ENCODE data around the gene FOSB.
"Not testable (repeated sequence)": the region's sequence is repeated elsewhere in the genome, so short reads cannot be mapped to it uniquely, and the experiment has no call there.

Gene FOSB

GRCh38 chr19:45467456-45468158 lies at the start of gene FOSB:
TSS of gene FOSB (plus strand) at chr19:45467996. CDS start at chr19:45468587, 591 bp downstream.
- peak; percentile 97 for DNase-seq (ENCODE audit: low spot score)

GRCh38 chr19:45418802-45419201 lies 49.0 kb upstream of the FOSB start:
- DNase-seq (ENCODE audit: low spot score) = no peak

GRCh38 chr19:45419396-45419795 lies 48.4 kb upstream of the FOSB start:
- DNase-seq (ENCODE audit: low spot score) = peak; percentile 93

- DNase-seq (ENCODE audit: low spot score) = no peak
Measured at GRCh38 chr19:45419895-45420294, 47.9 kb upstream of the FOSB start.

GRCh38 chr19:45420356-45420755 lies 47.4 kb upstream of the FOSB start:
- no peak for DNase-seq (ENCODE audit: low spot score)

GRCh38 chr19:45420871-45421270 lies 46.9 kb upstream of the FOSB start:
- DNase-seq (ENCODE audit: low spot score) = no peak

- DNase-seq (ENCODE audit: low spot score) = no peak
Measured at GRCh38 chr19:45421947-45422498, 45.8 kb upstream of the FOSB start.

- DNase-seq (ENCODE audit: low spot score) = no peak
Measured at GRCh38 chr19:45423033-45423588, 44.7 kb upstream of the FOSB start.

- DNase-seq (ENCODE audit: low spot score) = peak; percentile 92
Measured at GRCh38 chr19:45423589-45424190, 44.1 kb upstream of the FOSB start, which contains the start of gene ERCC1. TSS of gene ERCC1 (minus strand) at chr19:45423917. CDS start at chr19:45423374, 543 bp downstream.

- no peak for DNase-seq (ENCODE audit: low spot score)
Measured at GRCh38 chr19:45424191-45425058, 43.4 kb upstream of the FOSB start.

- no peak for DNase-seq (ENCODE audit: low spot score)
Measured at GRCh38 chr19:45428384-45429231, 39.2 kb upstream of the FOSB start.

GRCh38 chr19:45429896-45430295 lies 37.9 kb upstream of the FOSB start:
- DNase-seq (ENCODE audit: low spot score) = not testable (repeated sequence)

- peak; percentile 57 for DNase-seq (ENCODE audit: low spot score)
Measured at GRCh38 chr19:45431008-45431407, 36.8 kb upstream of the FOSB start.

GRCh38 chr19:45432543-45432942 lies 35.3 kb upstream of the FOSB start:
- not testable (repeated sequence) for DNase-seq (ENCODE audit: low spot score)

GRCh38 chr19:45437328-45437727 lies 30.5 kb upstream of the FOSB start:
- no peak for DNase-seq (ENCODE audit: low spot score)

GRCh38 chr19:45439190-45439568 lies 28.6 kb upstream of the FOSB start:
- no peak for DNase-seq (ENCODE audit: low spot score)

GRCh38 chr19:45439569-45440258 lies 28.1 kb upstream of the FOSB start:
- DNase-seq (ENCODE audit: low spot score) = peak; percentile 87

GRCh38 chr19:45440259-45440638 lies 27.5 kb upstream of the FOSB start:
- peak; percentile 36 for DNase-seq (ENCODE audit: low spot score)

- no peak for DNase-seq (ENCODE audit: low spot score)
Measured at GRCh38 chr19:45440873-45441654, 26.7 kb upstream of the FOSB start.

- DNase-seq (ENCODE audit: low spot score) = no peak
Measured at GRCh38 chr19:45442408-45442777, 25.4 kb upstream of the FOSB start.
